ENCODE measurements around the gene CAMTA1.

Gene CAMTA1

GRCh38 chr1:7269525-7269924, 484.3 kb downstream of the CAMTA1 start:
- no peak for DNase-seq

DNA sequence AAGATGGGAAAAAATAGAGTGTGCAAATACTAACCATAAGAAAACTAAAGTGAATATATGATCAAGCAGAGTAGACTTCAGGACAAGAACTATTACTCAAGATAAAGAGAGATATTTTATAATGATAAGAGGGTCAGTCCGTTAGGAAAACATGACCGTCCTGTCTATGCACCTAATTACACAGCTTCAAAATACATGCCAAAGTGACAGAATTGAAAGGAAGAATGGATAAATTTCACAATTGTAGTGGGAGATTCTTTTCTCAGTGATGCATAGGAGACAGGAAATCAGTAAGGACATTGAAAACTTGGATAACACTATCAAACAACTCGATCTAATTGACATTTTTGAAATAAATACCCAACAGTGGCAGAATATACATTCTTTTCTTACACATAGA, 489.0 kb downstream of the CAMTA1 start:
- DNase-seq, result no peak

DNA sequence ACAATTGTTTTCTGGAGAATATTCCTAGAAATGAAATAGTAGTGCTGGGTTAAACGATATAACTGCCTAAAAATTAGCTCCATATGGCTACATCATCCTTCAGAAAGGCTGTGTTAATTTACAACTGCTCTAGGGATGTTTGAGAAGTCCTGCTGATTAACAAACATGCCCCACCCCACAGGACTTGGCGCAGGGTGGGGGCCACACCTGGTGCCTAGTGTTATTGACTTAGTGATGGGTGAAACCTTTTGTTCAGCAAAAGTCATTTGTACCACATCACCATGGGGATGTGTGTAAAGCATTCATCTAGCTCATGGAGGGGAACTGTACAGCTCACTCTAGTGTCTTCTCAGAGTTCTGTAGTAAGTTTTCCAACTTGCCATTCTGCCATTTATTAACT, 492.8 kb downstream of the CAMTA1 start:
- no peak for DNase-seq

- no peak for DNase-seq
Measured at GRCh38 chr1:7278827-7279765, 493.8 kb downstream of the CAMTA1 start.

DNA sequence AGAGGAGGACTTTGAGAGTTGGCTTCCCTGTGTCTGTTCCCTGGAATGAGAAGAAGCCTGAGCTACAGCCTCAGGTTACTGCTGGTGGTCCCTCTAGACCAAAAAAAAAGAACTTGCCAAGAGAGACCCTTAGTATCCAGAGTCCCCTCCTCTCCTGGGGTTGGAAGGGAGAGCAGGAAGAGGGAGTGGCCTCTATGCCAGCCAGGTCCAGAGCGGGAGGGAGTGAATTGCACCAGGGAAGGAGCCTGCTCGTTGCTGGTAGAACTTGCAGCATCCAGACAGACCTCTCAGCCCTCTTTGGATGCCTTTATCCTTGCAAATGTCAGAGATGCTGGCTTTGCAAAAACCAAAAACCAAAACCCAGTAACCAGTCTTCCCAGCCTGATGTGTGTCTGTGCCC, 494.5 kb downstream of the CAMTA1 start:
- DNase-seq, result no peak

DNA sequence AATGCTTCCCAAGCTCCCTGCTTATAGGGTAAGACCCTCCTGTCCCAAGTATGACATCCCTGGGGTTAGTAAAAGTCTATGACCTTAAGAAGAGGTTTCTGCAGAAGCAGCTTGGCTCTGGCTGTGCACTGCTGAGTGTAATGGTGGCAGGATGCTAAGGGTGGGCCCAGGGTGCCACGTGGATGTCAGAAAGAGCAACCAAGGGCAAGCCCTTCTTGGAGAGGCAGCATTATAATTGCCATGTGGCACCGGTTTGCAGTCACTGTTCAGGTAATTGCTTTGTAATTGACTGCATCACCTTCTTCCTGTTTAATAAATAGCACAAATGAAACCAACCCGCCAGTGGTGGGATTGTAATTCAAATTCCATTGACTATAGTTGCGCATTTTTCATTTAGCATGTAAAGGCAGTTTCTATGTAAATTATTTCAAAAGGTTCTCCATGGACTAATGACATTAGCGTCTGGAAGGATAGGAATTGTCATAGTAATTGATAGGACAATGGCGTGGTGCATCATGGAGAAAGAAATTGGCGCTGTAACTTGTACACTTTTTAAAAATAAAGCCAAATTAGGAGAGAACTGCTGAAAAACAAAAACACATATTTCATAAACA, 495.2 kb downstream of the CAMTA1 start:
- DNase-seq, result no peak

GRCh38 chr1:7281821-7282220, 496.6 kb downstream of the CAMTA1 start:
- DNase-seq, result no peak

DNA sequence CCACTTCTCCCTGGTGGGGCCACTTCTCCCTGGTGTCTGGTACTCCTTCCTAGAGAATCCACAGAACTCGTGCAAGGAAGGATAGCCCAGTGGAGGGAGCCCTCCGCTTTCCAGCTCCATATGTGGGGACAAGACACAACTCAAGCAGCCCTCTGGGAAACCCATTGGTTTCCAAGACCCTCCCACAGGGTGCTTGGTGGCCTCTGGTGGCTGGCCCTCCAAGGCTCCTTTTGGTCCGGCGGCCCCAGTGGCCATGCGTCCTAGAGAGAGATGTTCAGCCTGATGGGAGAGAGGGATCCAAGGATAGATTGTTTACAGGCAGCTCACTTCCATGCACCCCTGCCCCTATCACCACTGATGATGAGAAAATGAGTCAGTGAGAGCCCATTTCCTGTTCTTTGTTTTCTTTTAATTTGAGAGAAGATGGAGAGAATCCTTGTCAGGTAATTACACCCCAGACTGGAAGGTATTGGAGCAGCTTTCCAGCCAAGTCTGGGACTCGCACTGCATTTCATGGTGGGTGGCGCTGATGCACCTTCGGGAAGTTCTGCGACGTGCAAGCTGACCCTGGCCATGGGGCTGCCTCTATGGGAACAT, 499.7 kb downstream of the CAMTA1 start:
- DNase-seq, result no peak

DNA sequence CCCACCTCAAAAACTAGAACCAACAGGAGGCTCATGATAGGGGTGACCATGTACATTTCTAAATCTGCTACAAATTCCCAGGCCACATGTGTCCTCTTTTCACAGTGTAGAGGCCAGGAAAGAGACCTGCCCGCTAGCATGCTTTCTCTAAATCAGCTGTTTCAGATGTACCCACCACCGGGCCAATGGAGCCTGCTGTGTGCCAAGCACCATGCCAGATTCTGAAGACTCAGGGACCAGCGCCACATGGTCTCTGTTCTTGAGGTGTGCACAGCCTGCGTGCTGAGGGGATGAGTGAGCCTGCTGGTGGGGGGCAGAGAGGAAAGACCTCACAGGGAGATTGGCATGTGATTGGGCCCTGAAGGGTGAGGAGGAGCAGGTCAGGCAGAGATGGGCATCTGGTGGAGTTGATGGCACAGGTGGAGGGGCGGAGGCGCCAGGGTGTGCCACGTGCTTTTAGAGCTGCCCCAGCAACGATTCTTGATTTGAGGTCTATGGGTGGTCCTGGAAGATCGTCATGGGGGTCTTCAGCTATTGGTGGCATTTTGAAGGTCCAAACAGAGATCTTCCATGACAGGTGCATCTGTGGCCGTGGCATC, 500.7 kb downstream of the CAMTA1 start:
- DNase-seq, result no peak

- no peak for DNase-seq
Measured at GRCh38 chr1:7287013-7287412, 501.8 kb downstream of the CAMTA1 start.

DNA sequence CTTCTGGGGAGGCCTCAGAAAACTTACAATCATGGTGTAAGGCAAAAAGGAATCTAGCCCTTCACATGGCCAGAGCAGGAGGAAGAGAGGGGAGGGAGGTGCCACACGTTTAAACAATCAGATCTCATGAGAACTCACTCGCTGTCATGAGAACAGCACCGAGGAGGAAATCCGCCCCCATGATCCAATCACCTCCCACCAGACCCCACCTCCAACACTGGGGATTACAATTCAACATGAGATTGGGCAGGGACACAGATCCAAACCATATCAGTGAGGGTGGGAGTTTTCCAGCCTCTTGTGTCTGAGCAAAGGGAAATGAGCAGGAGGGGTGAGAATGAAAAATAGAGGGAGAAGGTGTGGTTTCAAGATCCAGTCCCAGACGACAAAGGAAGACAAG, 503.7 kb downstream of the CAMTA1 start:
- no peak for DNase-seq

- DNase-seq, result no peak
Measured at GRCh38 chr1:7289694-7290093, 504.4 kb downstream of the CAMTA1 start.

DNA sequence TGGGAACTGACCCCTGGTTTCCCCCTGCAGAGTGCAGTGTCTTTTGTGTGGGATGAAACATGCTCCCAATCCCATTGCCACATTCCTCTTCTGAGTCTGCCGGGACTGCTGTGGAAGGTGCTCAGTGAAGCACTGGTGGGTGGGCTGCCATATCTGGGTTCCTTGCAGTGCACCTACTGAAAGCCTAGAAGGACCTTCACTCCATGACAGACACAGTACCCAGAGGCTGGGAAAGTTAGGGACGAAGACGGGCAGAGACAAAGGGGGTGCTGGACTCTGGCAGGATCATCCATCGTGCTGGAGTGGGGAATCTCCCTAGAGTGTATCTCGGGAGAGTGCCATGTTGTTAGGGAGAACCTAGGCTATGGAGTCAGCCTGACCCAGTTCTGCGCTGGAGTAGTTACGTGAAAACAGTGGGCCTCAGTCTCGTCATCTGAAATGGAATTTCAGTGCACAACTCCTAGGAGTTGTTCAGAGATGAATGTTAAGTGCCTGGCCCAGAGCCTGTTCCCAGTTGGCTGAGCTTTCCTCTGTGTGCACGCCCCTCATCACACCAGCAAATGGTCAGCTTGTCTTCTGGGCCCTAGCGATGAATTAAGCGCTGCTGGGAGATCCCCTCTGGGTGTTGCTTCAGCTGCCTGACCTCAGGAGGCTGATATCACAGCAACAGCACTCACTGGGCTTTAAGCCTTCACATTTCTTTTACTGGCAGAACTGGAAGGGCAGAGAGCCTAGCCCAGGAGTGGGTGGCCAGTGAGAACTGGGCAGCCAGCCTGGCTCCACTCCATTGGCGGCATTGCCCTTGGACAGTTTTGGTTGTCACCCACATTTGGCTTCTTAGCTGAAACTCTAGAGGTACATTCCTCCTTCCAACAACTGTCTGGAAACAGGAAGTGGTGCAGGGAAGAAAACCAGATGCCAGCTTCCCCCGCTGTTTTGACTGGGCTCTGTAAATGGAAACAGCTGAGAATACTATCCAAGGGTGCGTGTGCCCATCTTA, 506.0 kb downstream of the CAMTA1 start:
- DNase-seq, result no peak

DNA sequence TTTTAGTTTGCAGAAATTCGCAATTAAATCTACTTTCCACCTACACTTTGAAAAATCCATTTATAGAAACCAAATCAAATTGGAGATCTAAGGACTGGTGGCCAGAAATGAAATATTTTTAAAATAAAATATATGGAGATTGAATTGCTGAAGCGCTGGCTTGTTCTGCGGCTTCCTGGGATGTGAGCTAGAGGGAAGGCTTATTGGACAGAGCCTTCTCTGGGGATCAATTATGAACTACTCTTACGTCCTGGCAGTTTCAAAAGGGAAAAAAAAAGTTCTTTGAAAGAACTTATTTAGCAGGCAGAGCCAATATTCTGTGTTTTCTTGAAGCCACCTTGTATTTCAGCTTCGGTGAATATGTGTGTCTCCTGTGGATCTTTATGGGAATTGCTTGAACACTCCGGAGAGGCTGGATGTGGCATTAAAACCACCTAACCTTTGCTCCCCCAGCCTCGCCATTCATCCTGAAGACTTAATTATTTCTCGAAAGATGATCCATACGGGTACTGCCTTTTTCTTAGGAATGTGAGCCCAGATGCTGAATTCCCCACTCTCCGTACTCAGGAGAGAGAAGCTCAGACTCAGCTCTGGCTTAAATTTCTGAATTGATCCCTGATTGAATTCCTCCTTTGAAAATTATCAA, 506.9 kb downstream of the CAMTA1 start:
- no peak for DNase-seq

DNA sequence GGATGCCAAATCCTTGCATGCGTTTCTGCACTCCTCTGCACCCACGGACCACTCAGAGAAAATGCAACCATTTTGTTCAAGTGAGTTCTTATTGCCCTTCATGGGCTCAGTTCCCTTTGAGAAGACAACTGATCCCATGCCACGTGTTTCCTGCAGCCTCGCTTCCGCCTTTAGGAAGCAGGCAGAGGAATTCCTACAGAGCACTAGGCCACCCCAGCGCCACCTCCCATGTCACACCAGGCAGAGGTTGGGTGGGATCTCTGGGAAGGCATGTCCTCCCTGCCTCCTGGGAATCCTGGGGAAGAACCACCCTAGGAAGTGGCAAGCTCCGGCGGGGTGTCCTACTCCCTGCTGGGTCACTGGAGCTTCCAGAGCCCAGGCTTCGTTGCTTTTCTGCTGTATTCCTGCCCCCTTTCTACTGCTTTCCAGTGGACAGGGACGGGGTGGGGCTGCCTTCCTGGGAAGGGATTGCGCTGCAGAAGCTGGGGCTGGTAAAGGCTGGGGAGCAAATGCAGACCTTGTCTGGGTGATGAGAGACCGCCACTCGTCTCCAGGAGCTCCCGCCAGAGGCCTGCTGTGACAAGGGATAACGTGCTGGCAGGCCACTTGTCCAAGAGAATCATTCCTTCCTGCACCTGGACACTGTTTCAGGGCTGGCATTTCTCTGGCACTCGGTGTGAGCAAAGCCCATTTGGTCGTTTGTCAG, 507.6 kb downstream of the CAMTA1 start:
- DNase-seq, result no peak

DNA sequence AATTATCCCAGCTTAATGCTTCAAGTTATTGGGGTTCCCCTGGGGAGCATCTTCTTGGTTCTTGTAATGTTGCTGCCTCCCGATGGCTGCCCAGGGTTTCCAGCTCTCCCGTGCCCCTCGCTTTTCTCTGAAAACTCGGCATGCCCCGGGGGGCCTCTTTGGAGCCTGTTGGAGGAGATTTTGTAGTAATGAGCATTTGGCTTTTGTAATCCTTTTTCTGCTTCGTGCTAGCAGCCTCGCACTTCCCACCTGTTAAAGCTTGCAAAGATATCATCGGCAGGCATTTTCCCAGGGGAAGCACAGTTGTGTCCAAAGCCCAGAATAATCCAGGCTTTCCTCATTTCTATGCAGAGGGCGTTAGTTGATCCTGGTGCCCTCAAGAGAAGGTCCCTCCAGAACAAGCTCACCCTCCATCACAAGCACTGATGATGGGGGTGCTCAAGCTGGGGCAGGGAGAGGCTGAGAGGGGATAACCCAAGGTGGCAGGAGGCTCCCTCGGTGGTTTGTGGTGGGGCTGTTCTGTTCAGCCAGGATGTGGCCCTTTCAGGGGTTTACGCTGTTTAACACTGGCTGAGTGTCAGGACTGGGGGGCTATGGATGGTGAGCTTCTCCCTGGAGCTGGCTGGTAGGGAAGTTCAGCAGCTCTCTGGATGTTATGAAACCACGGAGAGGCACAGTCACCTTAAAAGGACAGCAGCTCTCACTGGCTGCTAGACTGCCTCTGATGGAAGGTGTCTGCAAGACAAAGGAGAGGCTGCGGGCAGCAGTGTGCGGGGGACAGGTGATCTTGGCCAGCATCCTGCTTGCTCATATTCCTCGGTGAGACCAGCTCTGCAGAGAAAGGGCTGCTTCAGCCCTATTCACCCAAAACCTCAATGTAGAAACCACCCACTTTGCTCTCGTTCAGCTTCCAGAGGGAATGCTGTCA, 508.7 kb downstream of the CAMTA1 start:
- no peak for DNase-seq

- no peak for DNase-seq
Measured at GRCh38 chr1:7294636-7295035, 509.4 kb downstream of the CAMTA1 start.

DNA sequence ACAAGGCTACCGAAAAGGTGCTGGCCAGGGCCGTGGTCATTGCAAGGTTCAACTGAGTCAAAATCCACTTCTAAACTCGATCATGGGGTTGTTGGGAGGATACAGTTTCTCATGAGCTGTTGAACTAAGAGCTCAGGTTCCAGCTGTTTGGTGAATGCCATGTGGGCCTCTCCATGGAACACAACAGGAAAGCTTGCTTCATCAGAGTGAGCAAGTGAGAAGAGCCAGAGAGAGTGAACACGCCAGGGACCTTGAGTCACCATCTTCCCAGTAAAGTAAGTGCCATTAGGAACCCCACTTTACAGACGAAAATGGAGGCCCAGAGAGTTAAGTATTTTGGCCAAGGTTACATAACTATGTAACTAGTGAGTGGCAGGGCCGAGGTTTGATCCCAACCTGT, 510.7 kb downstream of the CAMTA1 start:
- no peak for DNase-seq

- DNase-seq, result no peak
Measured at GRCh38 chr1:7296968-7297367, 511.7 kb downstream of the CAMTA1 start.

DNA sequence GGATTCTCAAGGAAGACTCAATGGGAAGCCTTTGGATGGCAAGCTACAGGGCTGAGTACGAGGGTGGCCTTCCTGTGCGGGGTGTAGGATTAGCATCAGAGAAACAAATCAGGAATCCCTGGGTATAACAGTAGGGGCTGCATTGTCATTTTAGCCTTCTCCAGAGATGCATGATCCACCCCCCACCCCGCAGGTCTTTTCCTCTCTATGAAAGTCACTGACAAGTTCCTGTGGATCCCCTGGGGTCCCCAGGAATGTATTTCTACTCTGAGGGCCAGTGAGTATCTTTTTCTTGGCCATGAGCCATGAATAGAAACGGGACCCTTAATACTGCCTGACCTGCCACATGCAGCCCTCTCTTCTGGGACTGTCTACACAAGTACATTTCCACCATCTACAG, 512.9 kb downstream of the CAMTA1 start:
- no peak for DNase-seq
